OCI-LY3 (cell line): ENCODE results near the gene PROM2.

Experiments used
- EZH2phosphoT487 ChIP-seq: fragments of 200-600 bp; shearing (Covaris generic); IDR thresholded peaks from 2 replicates; pipeline ENCODE4 v1.6.1; 2018; ENCODE audit warnings: antibody characterized with exemption, mixed run types, low read depth
- TF ChIP-seq, protein P1 (sequence below): fragments of 200-600, 300-600 bp; sonication (generic); IDR thresholded peaks from 2 replicates; pipeline ENCODE4 v1.5.1; 2014; ENCODE audit warnings: antibody characterized with exemption, low read length, low read depth

DNA sequence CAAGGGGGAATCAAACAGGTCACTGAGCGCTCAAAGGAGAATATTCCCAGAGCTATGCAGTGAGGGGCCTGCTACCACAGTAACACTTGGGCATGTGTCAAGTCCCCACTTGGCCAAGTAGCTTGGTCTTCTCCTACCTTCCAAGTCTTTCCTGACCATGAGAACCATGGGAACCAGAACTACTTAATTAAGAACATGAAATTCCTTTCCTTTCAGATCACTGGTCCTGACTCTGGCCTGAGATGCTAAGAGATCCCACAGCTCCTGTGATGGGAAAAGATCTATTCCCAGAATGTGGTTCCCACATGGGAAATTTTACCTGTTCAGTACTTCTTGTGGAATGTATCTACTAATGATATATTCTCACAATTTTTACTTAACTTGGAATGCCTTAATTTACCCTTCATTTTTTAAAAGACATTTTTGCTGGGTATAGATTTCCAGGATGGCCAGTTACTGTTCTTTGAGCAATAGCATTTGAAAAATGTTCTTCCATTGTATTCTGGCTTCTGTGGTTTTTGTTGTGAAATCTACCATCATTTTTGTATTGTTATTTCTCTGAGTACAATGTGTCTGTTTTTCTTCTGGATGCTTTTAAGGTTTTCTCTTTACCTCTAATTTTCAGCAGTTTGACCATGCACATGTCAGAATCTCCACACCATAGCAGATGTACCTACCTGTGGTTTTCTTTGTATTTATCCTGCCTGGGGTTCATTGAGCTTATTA is 60.8 kb downstream of the PROM2 start:
- TF ChIP-seq, protein P1, sequence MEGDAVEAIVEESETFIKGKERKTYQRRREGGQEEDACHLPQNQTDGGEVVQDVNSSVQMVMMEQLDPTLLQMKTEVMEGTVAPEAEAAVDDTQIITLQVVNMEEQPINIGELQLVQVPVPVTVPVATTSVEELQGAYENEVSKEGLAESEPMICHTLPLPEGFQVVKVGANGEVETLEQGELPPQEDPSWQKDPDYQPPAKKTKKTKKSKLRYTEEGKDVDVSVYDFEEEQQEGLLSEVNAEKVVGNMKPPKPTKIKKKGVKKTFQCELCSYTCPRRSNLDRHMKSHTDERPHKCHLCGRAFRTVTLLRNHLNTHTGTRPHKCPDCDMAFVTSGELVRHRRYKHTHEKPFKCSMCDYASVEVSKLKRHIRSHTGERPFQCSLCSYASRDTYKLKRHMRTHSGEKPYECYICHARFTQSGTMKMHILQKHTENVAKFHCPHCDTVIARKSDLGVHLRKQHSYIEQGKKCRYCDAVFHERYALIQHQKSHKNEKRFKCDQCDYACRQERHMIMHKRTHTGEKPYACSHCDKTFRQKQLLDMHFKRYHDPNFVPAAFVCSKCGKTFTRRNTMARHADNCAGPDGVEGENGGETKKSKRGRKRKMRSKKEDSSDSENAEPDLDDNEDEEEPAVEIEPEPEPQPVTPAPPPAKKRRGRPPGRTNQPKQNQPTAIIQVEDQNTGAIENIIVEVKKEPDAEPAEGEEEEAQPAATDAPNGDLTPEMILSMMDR: no peak
- TF ChIP-seq EZH2phosphoT487: no peak
